Prostate gland (tissue), 2 donors: Measurements from ENCODE around the gene MLANA.

Experiments
- POLR2A ChIP-seq: fragments of 450-650 bp; IDR thresholded peaks from one replicate; pipeline ENCODE4 v1.6.1; 2016; ENCODE audit warnings: antibody characterized with exemption, mild to moderate bottlenecking
- POLR2AphosphoS5 ChIP-seq: sonication (generic); formaldehyde crosslinking; IDR thresholded peaks from one replicate; pipeline ENCODE4 v1.6.1; 2017; ENCODE audit warnings: antibody characterized with exemption
- TF ChIP-seq, protein P1 (sequence below), 4 experiments: fragments of 200-600 bp in 2 of 4; fragments of 450-650 bp in 2 of 4; sonication (generic) in 2 of 4; IDR thresholded peaks; 1 replicate in 3 of 4; 2 replicates in 1 of 4; pipeline ENCODE4 v1.5.1; 2016 to 2019; ENCODE audit warnings: antibody characterized with exemption in 4 of 4, mild to moderate bottlenecking in 2 of 4, moderate library complexity in 2 of 4

DNA sequence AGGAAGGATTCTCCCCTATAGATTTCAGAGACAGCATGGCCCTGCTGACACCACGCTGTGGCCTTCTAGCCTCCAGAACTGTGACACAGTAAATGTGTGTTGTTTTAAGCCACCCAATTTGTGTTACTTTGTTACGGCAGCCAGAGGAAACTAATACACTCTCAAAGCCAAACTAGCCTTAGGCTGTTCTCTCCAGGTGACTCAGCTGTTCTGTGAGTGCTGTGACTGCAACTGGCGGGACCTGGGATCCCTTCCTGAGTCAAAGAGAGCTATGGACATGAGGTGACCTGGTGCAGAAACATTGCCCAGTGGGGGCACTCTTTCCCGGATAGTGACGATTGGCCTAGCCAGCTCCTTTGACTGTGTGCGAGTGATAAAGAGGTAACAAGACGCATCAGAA is 14.0 kb upstream of the MLANA start:
- TF ChIP-seq, protein P1, sequence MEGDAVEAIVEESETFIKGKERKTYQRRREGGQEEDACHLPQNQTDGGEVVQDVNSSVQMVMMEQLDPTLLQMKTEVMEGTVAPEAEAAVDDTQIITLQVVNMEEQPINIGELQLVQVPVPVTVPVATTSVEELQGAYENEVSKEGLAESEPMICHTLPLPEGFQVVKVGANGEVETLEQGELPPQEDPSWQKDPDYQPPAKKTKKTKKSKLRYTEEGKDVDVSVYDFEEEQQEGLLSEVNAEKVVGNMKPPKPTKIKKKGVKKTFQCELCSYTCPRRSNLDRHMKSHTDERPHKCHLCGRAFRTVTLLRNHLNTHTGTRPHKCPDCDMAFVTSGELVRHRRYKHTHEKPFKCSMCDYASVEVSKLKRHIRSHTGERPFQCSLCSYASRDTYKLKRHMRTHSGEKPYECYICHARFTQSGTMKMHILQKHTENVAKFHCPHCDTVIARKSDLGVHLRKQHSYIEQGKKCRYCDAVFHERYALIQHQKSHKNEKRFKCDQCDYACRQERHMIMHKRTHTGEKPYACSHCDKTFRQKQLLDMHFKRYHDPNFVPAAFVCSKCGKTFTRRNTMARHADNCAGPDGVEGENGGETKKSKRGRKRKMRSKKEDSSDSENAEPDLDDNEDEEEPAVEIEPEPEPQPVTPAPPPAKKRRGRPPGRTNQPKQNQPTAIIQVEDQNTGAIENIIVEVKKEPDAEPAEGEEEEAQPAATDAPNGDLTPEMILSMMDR (IDR thresholded peaks at IDR 0.05): no peak
- TF ChIP-seq POLR2A: no peak
- no peak for TF ChIP-seq POLR2AphosphoS5
